ENCODE data around the gene SPATS2. TPM values are rescaled to one million over a fixed set of nuclear protein-coding genes. Genes with fewer than 3 reads are reported as not detected.

Gene SPATS2
- total and polyA plus RNA-seq, 2 of the 4 experiments (the other 2 are of a cell fraction) = 50.6 to 63.3 TPM

GRCh38 chr12:49345825-49346658 lies 21.2 kb upstream of the SPATS2 start:
- Histone ChIP-seq H3K4ac (ENCODE audit: low read depth, low read length) (no peak overlapping the region), H3K27ac (ENCODE audit: insufficient read depth, low read length) (no peak overlapping the region), H3K9me1 (ENCODE audit: insufficient read depth, low read length) (peaks cover 8% of the 10 kb centered on the region; the same call in 1 of the 2 replicates), H3K4me3 (ENCODE audit: insufficient read depth, low read depth, low read length) (peak overlapping the region; percentile 32; the same call in 1 of the 2 replicates), H2BK5ac (ENCODE audit: low read depth, low read length, poor library complexity, severe bottlenecking) (no peak overlapping the region), H4K20me1 (ENCODE audit: insufficient read depth, low read length) (0 out of 2 replicates have a peak, but pooled peaks cover 5% of the 10 kb centered on the region), H2AK9ac (replicated peaks; ENCODE audit: low read depth, low read length, poor library complexity) (peak overlapping the region; percentile 73), H4K8ac (ENCODE audit: low read depth in 2 of 2, low read length in 2 of 2) (no peak overlapping the region), H3K4me2 (ENCODE audit: low read depth, low read length) (peak overlapping the region; percentile 87), H3K56ac (ENCODE audit: extremely low read depth, insufficient read depth, low read length) (no peak overlapping the region), H2AK5ac (ENCODE audit: low read depth, low read length) (no peak overlapping the region), H3K9me3 (ENCODE audit: control insufficient read depth, insufficient read depth, low read length) (no peaks in the 10 kb centered on the region), H2BK20ac (ENCODE audit: low read depth, low read length) (no peak overlapping the region), H3K18ac (ENCODE audit: low read depth, low read length) (no peak overlapping the region), H2AFZ (replicated peaks; ENCODE audit: low read length, poor library complexity) (peak overlapping the region; percentile 92), H3K14ac (replicated peaks; ENCODE audit: low read depth, low read length) (no peak overlapping the region), H3K79me1 (ENCODE audit: low read depth in 1 of 2, low read length in 2 of 2) (peaks cover 5 to 17% of the 10 kb centered on the region in 2 experiments; a peak in 2 of 4 replicates), H3K27me3 (ENCODE audit: control insufficient read depth, insufficient read depth, low read length) (peaks cover 58% of the 10 kb centered on the region), H2BK15ac (ENCODE audit: low read depth, low read length) (no peak overlapping the region), H2BK120ac (ENCODE audit: low read depth, low read length) (no peak overlapping the region), H3K9ac (ENCODE audit: low read depth, low read length) (no peak overlapping the region), H4K5ac (ENCODE audit: low read depth, low read length) (no peak overlapping the region), H4K91ac (ENCODE audit: insufficient read depth, low read depth, low read length) (no peak overlapping the region), H3K4me1 (ENCODE audit: control insufficient read depth, insufficient read depth, low read length) (peaks cover 20% of the 10 kb centered on the region), H3K23ac (ENCODE audit: low read depth, low read length) (no peak overlapping the region), H3K36me3 (ENCODE audit: control insufficient read depth, insufficient read depth, low read length) (no peaks in the 10 kb centered on the region)
- POLR2A ChIA-PET (ENCODE audit: unreplicated experiment) = no interaction called here
- no TSS peak for BruUV-seq (replicated peaks)
- ATAC-seq (ENCODE audit: low read depth) (no peak), DNase-seq (no peak)
- 6% methylated on average over 24 of the region's 61 CpGs; no CpG with 5 or more reads in 1 of the 2 experiments for WGBS, 2 experiments (ENCODE audit: extremely low coverage in 2 of 2, insufficient read length in 1 of 2)
- no peak for TF ChIP-seq USF2 (IDR thresholded peaks at IDR 0.05; ENCODE audit: low read depth, low read length)
- no peak for TF ChIP-seq CEBPB (IDR thresholded peaks at IDR 0.05; ENCODE audit: low read depth, low read length)
- dilution Hi-C loops (cut with HindIII; ENCODE audit: low sequenced_read_pairs, unreplicated experiment) = no loop called here
- in situ Hi-C loops (cut with MboI; ENCODE audit: low sequenced_read_pairs) = no loop called here
- intact Hi-C loops (cut with micrococcal nuclease) = no loop called here
- CTCF ChIA-PET = interaction anchor here (0.6 to 2.7 kb wide), 4 partner anchors 13 to 234 kb away, joined by 3 to 13 read pairs (median 5); no protein-coding TSS in a partner anchor

Measured in IMR-90 (cell line).